DMS153 treated with DMSO at 0.1 percent for 48 hours (cell line): Measurements from ENCODE around the gene SMYD3.
A peak's percentile ranks its signal among the peaks of the same experiment; 100 is the strongest.

ENCODE experiments used
- DNase-seq: peaks from one replicate; lab custom pipeline; 2025; ENCODE audit not compliant: unreplicated experiment; lab: John Stamatoyannopoulos, UW

SMYD3 gene

GRCh38 chr1:246219508-246220030 is 287.5 kb downstream of the SMYD3 start:
- DNase-seq, result peak; percentile 95

- peak; percentile 37 for DNase-seq
Measured at GRCh38 chr1:246218686-246219085, 288.4 kb downstream of the SMYD3 start.

- DNase-seq, result peak; percentile 85
Measured at GRCh38 chr1:246216906-246217305, 290.2 kb downstream of the SMYD3 start.

- peak; percentile 93 for DNase-seq
Measured at GRCh38 chr1:246215510-246215903, 291.6 kb downstream of the SMYD3 start.

- peak; percentile 96 for DNase-seq
Measured at GRCh38 chr1:246214708-246215509, 292.2 kb downstream of the SMYD3 start.

GRCh38 chr1:246213947-246214346 is 293.1 kb downstream of the SMYD3 start:
- no peak for DNase-seq

- DNase-seq, result no peak
Measured at GRCh38 chr1:246213502-246213901, 293.6 kb downstream of the SMYD3 start.

- peak; percentile 56 for DNase-seq
Measured at GRCh38 chr1:246213036-246213435, 294.0 kb downstream of the SMYD3 start.

- DNase-seq, result no peak
Measured at GRCh38 chr1:246212013-246212412, 295.1 kb downstream of the SMYD3 start.

- DNase-seq, result peak; percentile 83
Measured at GRCh38 chr1:246210756-246211155, 296.3 kb downstream of the SMYD3 start.

GRCh38 chr1:246208105-246208504 is 299.0 kb downstream of the SMYD3 start:
- DNase-seq, result no peak

GRCh38 chr1:246203180-246203579 is 303.9 kb downstream of the SMYD3 start:
- no peak for DNase-seq

- DNase-seq, result no peak
Measured at GRCh38 chr1:246200738-246201137, 306.3 kb downstream of the SMYD3 start.

GRCh38 chr1:246200225-246200624 is 306.9 kb downstream of the SMYD3 start:
- DNase-seq, result no peak

- DNase-seq, result peak; percentile 83
Measured at GRCh38 chr1:246199086-246199645, 307.9 kb downstream of the SMYD3 start.

- no peak for DNase-seq
Measured at GRCh38 chr1:246198115-246198816, 308.8 kb downstream of the SMYD3 start.

GRCh38 chr1:246197076-246197475 is 310.0 kb downstream of the SMYD3 start:
- no peak for DNase-seq

GRCh38 chr1:246195296-246195695 is 311.8 kb downstream of the SMYD3 start:
- DNase-seq, result no peak

GRCh38 chr1:246193537-246193936 is 313.5 kb downstream of the SMYD3 start:
- no peak for DNase-seq

GRCh38 chr1:246189126-246189525 is 318.0 kb downstream of the SMYD3 start:
- DNase-seq, result no peak

- DNase-seq, result no peak
Measured at GRCh38 chr1:246187834-246188372, 319.2 kb downstream of the SMYD3 start.

GRCh38 chr1:246184503-246184902 is 322.6 kb downstream of the SMYD3 start:
- no peak for DNase-seq
